HepG2 (cell line): ENCODE measurements around the gene CT55. TPM values are rescaled to one million over a fixed set of nuclear protein-coding genes. Genes with fewer than 3 reads are reported as not detected.

Experiments
- ATAC-seq: fragments of 200-7000 bp; cut with Tn5 transposase; 3 replicates; pipeline ENCODE4 v1.9.1; 2020; ENCODE audit warnings: mild to moderate bottlenecking, moderate library complexity
- BruUV-seq: library from RNA; stranded (reverse); fragments of 400-500 nt; replicated peaks from 2 replicates; lab custom pipeline; 2021; lab: Mats Ljungman, UMichigan
- CTCF ChIA-PET: fragments of 300-600 bp; formaldehyde crosslinking; extraction: SDS; loops from one replicate; lab custom pipeline; 2021; ENCODE audit warnings: low total read pairs, inconsistent platforms, low intra/inter-chr PET ratio; lab: Yijun Ruan, JAX
- POLR2A ChIA-PET: fragments of 350-600 bp; sonication (Branson Sonifier 250); formaldehyde crosslinking; loops from one replicate; lab custom pipeline; 2020; ENCODE audit warnings: antibody characterized with exemption, inconsistent platforms; lab: Yijun Ruan, JAX
- DNase-seq: peaks from one replicate; pipeline ENCODE4 v3.0.0-alpha.2; 2015; ENCODE audit warnings: low spot score
- FAIRE-seq: peaks from 3 replicates; lab custom pipeline; 2011; peaks lifted over from hg19 to GRCh38; lab: Jason Lieb, UNC
- H2AFZ ChIP-seq: one replicate; pipeline ENCODE4 v1.6.1; 2011; ENCODE audit warnings: low read length, inconsistent platforms
- H3K27ac ChIP-seq: fragments of 300-600 bp; 3 replicates; pipeline ENCODE4 v1.8.0; 2011; ENCODE audit warnings: mixed run types, mild to moderate bottlenecking, mixed read lengths, low read length, inconsistent platforms; ENCODE audit not compliant: insufficient read depth; ENCODE audit errors: extremely low read length
- H3K27me3 ChIP-seq, 2 experiments: fragments of 200-600 bp in 1 of 2; 2 replicates in 1 of 2; 3 replicates in 1 of 2; pipeline versions ENCODE4 v1.6.0 to v1.8.0; 2011; ENCODE audit warnings: low read length in 2 of 2, mild to moderate bottlenecking in 2 of 2, moderate library complexity in 2 of 2, inconsistent platforms in 1 of 2; ENCODE audit not compliant: insufficient read depth in 2 of 2, control insufficient read depth in 1 of 2
- H3K36me3 ChIP-seq, 2 experiments: fragments of 200-600 bp in 1 of 2; replicated peaks in 1 of 2; 2 replicates in 1 of 2; 3 replicates in 1 of 2; pipeline versions ENCODE4 v1.5.1 to v1.8.0; 2011; ENCODE audit warnings: low read length in 2 of 2, inconsistent platforms in 1 of 2; ENCODE audit not compliant: insufficient read depth in 2 of 2, control insufficient read depth in 1 of 2
- H3K4me1 ChIP-seq: 2 replicates; pipeline ENCODE4 v1.5.1; 2012; ENCODE audit warnings: low read length, inconsistent platforms; ENCODE audit not compliant: insufficient read depth
- H3K4me2 ChIP-seq: 2 replicates; pipeline ENCODE4 v1.6.0; 2011; ENCODE audit warnings: low read depth, low read length, inconsistent platforms
- H3K4me3 ChIP-seq, 3 experiments: fragments of 200-600 bp in 1 of 3; sonication (generic), shearing (Covaris generic) in 1 of 3; replicated peaks in 1 of 3; 2 replicates each; pipeline ENCODE4 v1.5.1; 2011 to 2016; ENCODE audit warnings: low read length in 3 of 3, inconsistent platforms in 2 of 3, low read depth in 2 of 3, mild to moderate bottlenecking in 2 of 3, control low read depth in 1 of 3, mixed read lengths in 1 of 3; ENCODE audit not compliant: insufficient read depth in 1 of 3
- H3K79me2 ChIP-seq: one replicate; pipeline ENCODE4 v1.6.1; 2011; ENCODE audit warnings: low read length, inconsistent platforms; ENCODE audit not compliant: insufficient read depth
- H3K9ac ChIP-seq: 2 replicates; pipeline ENCODE4 v1.6.0; 2011; ENCODE audit warnings: mild to moderate bottlenecking, low read depth, low read length, inconsistent platforms; ENCODE audit not compliant: insufficient read depth
- H3K9me3 ChIP-seq: 2 replicates; pipeline ENCODE4 v1.5.1; 2012; ENCODE audit warnings: mild to moderate bottlenecking, low read length
- H4K20me1 ChIP-seq: 2 replicates; pipeline ENCODE4 v1.6.0; 2011; ENCODE audit warnings: inconsistent platforms, mild to moderate bottlenecking, low read length, moderate library complexity; ENCODE audit not compliant: insufficient read depth
- ATF5 ChIP-seq: sonication (generic); formaldehyde crosslinking; IDR thresholded peaks from 2 replicates; pipeline ENCODE4 v1.4.0; 2020; ENCODE audit warnings: mild to moderate bottlenecking, low read depth, missing genetic modification reagents
- BRCA1 ChIP-seq: sonication (generic); formaldehyde crosslinking; IDR thresholded peaks from 2 replicates; pipeline ENCODE4 v1.4.0; 2020; ENCODE audit warnings: missing genetic modification reagents
- CEBPB ChIP-seq: IDR thresholded peaks from 2 replicates; pipeline ENCODE4 v1.6.1; 2011; ENCODE audit warnings: low read depth, low read length, improper control_type of control experiment, borderline replicate concordance
- HNRNPL ChIP-seq: fragments of 200-400 bp; formaldehyde crosslinking; IDR thresholded peaks from 2 replicates; pipeline ENCODE4 v1.6.1; 2017; ENCODE audit warnings: mild to moderate bottlenecking, low read depth, low read length
- KDM3A ChIP-seq: IDR thresholded peaks from 2 replicates; pipeline ENCODE4 v1.6.1; 2018; ENCODE audit warnings: low read depth, missing compliant biosample characterization
- MBNL3 ChIP-seq: fragments of 250-450 bp; sonication (Bioruptor Pico); conservative IDR thresholded peaks from 2 replicates; pipeline ENCODE4 v1.8.0; 2022; ENCODE audit warnings: mild to moderate bottlenecking, inconsistent platforms
- NR1H2 ChIP-seq: sonication (generic); formaldehyde crosslinking; IDR thresholded peaks from 2 replicates; pipeline ENCODE4 v1.8.1; 2022; ENCODE audit warnings: low read depth, missing genetic modification reagents, borderline replicate concordance
- PATZ1 ChIP-seq: sonication (generic); formaldehyde crosslinking; IDR thresholded peaks from 2 replicates; pipeline ENCODE4 v1.4.0; 2020; ENCODE audit warnings: missing genetic modification reagents
- PBX3 ChIP-seq: sonication (generic); formaldehyde crosslinking; IDR thresholded peaks from 2 replicates; pipeline ENCODE4 v1.8.1; 2023; ENCODE audit warnings: missing genetic modification reagents, inconsistent platforms, borderline replicate concordance
- SOX6 ChIP-seq, 2 experiments: fragments of 450-650 bp in 1 of 2; sonication (generic) in 1 of 2; formaldehyde crosslinking in 1 of 2; IDR thresholded peaks; 2 replicates each; pipeline versions ENCODE4 v1.4.0 to v1.6.1; 2017 to 2020; ENCODE audit warnings: antibody characterized with exemption in 1 of 2, mild to moderate bottlenecking in 1 of 2, missing genetic modification reagents in 1 of 2
- TERF1 ChIP-seq: sonication (generic); formaldehyde crosslinking; IDR thresholded peaks from 2 replicates; pipeline ENCODE4 v1.8.0; 2022; ENCODE audit warnings: mild to moderate bottlenecking, missing genetic modification reagents, moderate library complexity
- WIZ ChIP-seq: sonication (generic); formaldehyde crosslinking; IDR thresholded peaks from 2 replicates; pipeline ENCODE4 v1.5.1; 2020; ENCODE audit warnings: mild to moderate bottlenecking, missing genetic modification reagents
- ZIK1 ChIP-seq: sonication (generic); formaldehyde crosslinking; IDR thresholded peaks from 2 replicates; pipeline ENCODE4 v1.5.0; 2020; ENCODE audit warnings: mild to moderate bottlenecking, low read depth, missing genetic modification reagents, borderline replicate concordance
- ZNF24 ChIP-seq: fragments of 450-650 bp; IDR thresholded peaks from 2 replicates; pipeline ENCODE4 v1.6.1; 2017; ENCODE audit warnings: antibody characterized with exemption, mild to moderate bottlenecking
- ZNF282 ChIP-seq: fragments of 450-650 bp; IDR thresholded peaks from 2 replicates; pipeline ENCODE4 v1.6.1; 2018; ENCODE audit not compliant: partially characterized antibody
- ZNF720 ChIP-seq: sonication (generic); formaldehyde crosslinking; IDR thresholded peaks from 2 replicates; pipeline ENCODE4 v1.4.0; 2020; ENCODE audit warnings: missing genetic modification reagents
- ZNF850 ChIP-seq: sonication (generic); formaldehyde crosslinking; conservative IDR thresholded peaks from 2 replicates; pipeline ENCODE4 v1.9.0; 2021; ENCODE audit warnings: mild to moderate bottlenecking, missing genetic modification reagents
- WGBS: methylation state at CpG from one replicate; pipeline ENCODE4 v1.1.6; 2017; ENCODE audit warnings: low lambda C conversion rate; 5-methylcytosine and 5-hydroxymethylcytosine counted together
- in situ Hi-C: cut with HindIII; loops from 2 replicates; pipeline ENCODE4 v1.10.0; 2017; ENCODE audit warnings: low pct_unique_long_range_greater_than_20kb; ENCODE audit not compliant: extremely low pct_ligation_motif_present
- intact Hi-C: fragments of 100-400 bp; cut with micrococcal nuclease; formaldehyde crosslinking; loops from one replicate; pipeline ENCODE4 v1.10.0; 2022; ENCODE audit not compliant: unreplicated experiment
- polyA plus RNA-seq, 8 experiments: library from polyadenylated mRNA; depleted of rRNA in 3 of 8; stranded (reverse) in 7 of 8; unstranded in 1 of 8; fragments of >200 nt; fragmentation: Illumina TruSeq in 4 of 8; extraction: Trizol in 4 of 8; gene quantifications; 2 replicates each; pipeline versions ENCODE4 v1.2.1 to v1.2.3, GENCODE V29; 2011 to 2016; ENCODE audit warnings: low read depth in 4 of 8, missing spikeins in 1 of 8, mixed read lengths in 1 of 8; ENCODE audit not compliant: insufficient read depth in 1 of 8
- total RNA-seq, 5 experiments: library from RNA; depleted of rRNA; stranded (reverse); fragments of >200 nt; fragmentation: Illumina TruSeq; extraction: Trizol; gene quantifications; 2 replicates each; pipeline ENCODE4 v1.2.3, GENCODE V29; 2016; ENCODE audit warnings: low read depth in 1 of 5

Gene CT55
- total and polyA plus RNA-seq, 2 of the 13 experiments (the other 11 are each of a cell fraction or from before 2014, with no cell fraction given), result 0.08 to 0.15 TPM

GRCh38 chrX:135200297-135200696 is 29.1 kb upstream of the CT55 start:
- POLR2A ChIA-PET, result no interaction called here
- Histone ChIP-seq H3K27ac (no peak overlapping the region), H3K4me3 (no peak overlapping the region), H3K4me2 (no peak overlapping the region), H3K9me3 (no peaks in the 10 kb centered on the region), H3K36me3 (no peaks in the 10 kb centered on the region), H3K79me2 (no peaks in the 10 kb centered on the region), H3K9ac (no peak overlapping the region), H3K27me3 (no peaks in the 10 kb centered on the region), H3K4me1 (no peaks in the 10 kb centered on the region), H4K20me1 (no peaks in the 10 kb centered on the region), H2AFZ (no peak overlapping the region)
- in situ Hi-C loops, result no loop called here
- intact Hi-C loops, result no loop called here
- WGBS, result 3% methylated on average over 4 of the region's 4 CpGs
- no peak for ATAC-seq
- FAIRE-seq, result no peak
- CTCF ChIA-PET, result no interaction called here
- DNase-seq, result no peak
- BruUV-seq, result no TSS peak
- TF ChIP-seq PBX3 (no peak), PATZ1 (CRISPR knock-in tag) (no peak), HNRNPL (no peak), BRCA1 (CRISPR knock-in tag) (no peak), NR1H2 (CRISPR knock-in tag) (no peak), ZNF282 (no peak), ATF5 (CRISPR knock-in tag) (no peak), MBNL3 (CRISPR knock-in tag) (no peak), KDM3A (CRISPR knock-in tag) (no peak), ZNF850 (CRISPR knock-in tag) (no peak), ZNF720 (no peak), ZNF24 (no peak), CEBPB (no peak), ZIK1 (no peak), WIZ (CRISPR knock-in tag) (no peak), SOX6 (IDR thresholded peaks at IDR 0.05) (no peak), SOX6 (CRISPR knock-in tag; IDR thresholded peaks at IDR 0.05) (no peak), TERF1 (CRISPR knock-in tag) (no peak)
